Measurements from ENCODE around the gene GTF3C5. TPM values are rescaled to one million over a fixed set of nuclear protein-coding genes. Genes with fewer than 3 reads are reported as not detected.
"Not testable (repeated sequence)": the region's sequence is repeated elsewhere in the genome, so short reads cannot be mapped to it uniquely, and the experiment has no call there.

GTF3C5 gene
- total RNA-seq, 1 donor from 2014 or later = 65.1 TPM

GRCh38 chr9:133076691-133077090, 45.9 kb downstream of the GTF3C5 start:
- Mint-ChIP-seq H3K9me3 (ENCODE audit: unreplicated experiment) (no peaks in the 10 kb centered on the region), H3K4me3 (ENCODE audit: unreplicated experiment) (no peak overlapping the region), H3K27ac (ENCODE audit: unreplicated experiment) (peak overlapping the region; percentile 85), H3K4me1 (ENCODE audit: unreplicated experiment) (peaks cover 40% of the 10 kb centered on the region), H3K36me3 (ENCODE audit: unreplicated experiment) (peaks cover 2% of the 10 kb centered on the region), H3K27me3 (ENCODE audit: unreplicated experiment) (peaks cover 6% of the 10 kb centered on the region)
- no peak for DNase-seq (ENCODE audit: extremely low spot score, unreplicated experiment)
- no peak for TF ChIP-seq CTCF (IDR thresholded peaks at IDR 0.05)

- Mint-ChIP-seq H3K27ac (ENCODE audit: unreplicated experiment) (no peak overlapping the region), H3K36me3 (ENCODE audit: unreplicated experiment) (no peaks in the 10 kb centered on the region), H3K4me3 (ENCODE audit: unreplicated experiment) (no peak overlapping the region)
Measured at GRCh38 chr9:133078486-133078885, 47.7 kb downstream of the GTF3C5 start.

GRCh38 chr9:133080161-133080560, 49.4 kb downstream of the GTF3C5 start:
- no peak overlapping the region for H3K4me3 Mint-ChIP-seq (ENCODE audit: unreplicated experiment)
- no peak for TF ChIP-seq CTCF (IDR thresholded peaks at IDR 0.05)
- H3K9me3 Mint-ChIP-seq (ENCODE audit: unreplicated experiment) = no peaks in the 10 kb centered on the region
- DNase-seq (ENCODE audit: extremely low spot score, unreplicated experiment) = no peak
- peaks cover 6% of the 10 kb centered on the region for H3K27me3 Mint-ChIP-seq (ENCODE audit: unreplicated experiment)
- H3K27ac Mint-ChIP-seq (ENCODE audit: unreplicated experiment) = no peak overlapping the region
- H3K36me3 Mint-ChIP-seq (ENCODE audit: unreplicated experiment) = no peaks in the 10 kb centered on the region
- H3K4me1 Mint-ChIP-seq (ENCODE audit: unreplicated experiment) = peaks cover 23% of the 10 kb centered on the region

More at GRCh38 chr9:133078486-133078885, 47.7 kb downstream of the GTF3C5 start:
- peaks cover 40% of the 10 kb centered on the region for H3K4me1 Mint-ChIP-seq (ENCODE audit: unreplicated experiment)
- TF ChIP-seq CTCF (IDR thresholded peaks at IDR 0.05) = no peak
- H3K27me3 Mint-ChIP-seq (ENCODE audit: unreplicated experiment) = peaks cover 6% of the 10 kb centered on the region
- no peaks in the 10 kb centered on the region for H3K9me3 Mint-ChIP-seq (ENCODE audit: unreplicated experiment)
- DNase-seq (ENCODE audit: extremely low spot score, unreplicated experiment) = no peak

- peaks cover 14% of the 10 kb centered on the region for H3K4me1 Mint-ChIP-seq (ENCODE audit: unreplicated experiment)
- not testable (repeated sequence) for H3K27me3 Mint-ChIP-seq (ENCODE audit: unreplicated experiment); H3K9me3 Mint-ChIP-seq (ENCODE audit: unreplicated experiment); H3K27ac Mint-ChIP-seq (ENCODE audit: unreplicated experiment); DNase-seq (ENCODE audit: extremely low spot score, unreplicated experiment); H3K4me3 Mint-ChIP-seq (ENCODE audit: unreplicated experiment); H3K36me3 Mint-ChIP-seq (ENCODE audit: unreplicated experiment)
Measured at GRCh38 chr9:133080786-133081779, 50.3 kb downstream of the GTF3C5 start.

GRCh38 chr9:133081957-133082644, 51.3 kb downstream of the GTF3C5 start:
- not testable (repeated sequence) for H3K36me3 Mint-ChIP-seq (ENCODE audit: unreplicated experiment); H3K4me1 Mint-ChIP-seq (ENCODE audit: unreplicated experiment); H3K27ac Mint-ChIP-seq (ENCODE audit: unreplicated experiment); H3K9me3 Mint-ChIP-seq (ENCODE audit: unreplicated experiment); DNase-seq (ENCODE audit: extremely low spot score, unreplicated experiment); H3K27me3 Mint-ChIP-seq (ENCODE audit: unreplicated experiment); H3K4me3 Mint-ChIP-seq (ENCODE audit: unreplicated experiment)

GRCh38 chr9:133083688-133084087, 52.9 kb downstream of the GTF3C5 start:
- H3K27ac Mint-ChIP-seq (ENCODE audit: unreplicated experiment); H3K4me3 Mint-ChIP-seq (ENCODE audit: unreplicated experiment); H3K4me1 Mint-ChIP-seq (ENCODE audit: unreplicated experiment); H3K27me3 Mint-ChIP-seq (ENCODE audit: unreplicated experiment); DNase-seq (ENCODE audit: extremely low spot score, unreplicated experiment); H3K9me3 Mint-ChIP-seq (ENCODE audit: unreplicated experiment); H3K36me3 Mint-ChIP-seq (ENCODE audit: unreplicated experiment): not testable (repeated sequence)

GRCh38 chr9:133086212-133086860, 55.5 kb downstream of the GTF3C5 start:
- H3K27ac Mint-ChIP-seq (ENCODE audit: unreplicated experiment); DNase-seq (ENCODE audit: extremely low spot score, unreplicated experiment); H3K9me3 Mint-ChIP-seq (ENCODE audit: unreplicated experiment); H3K4me3 Mint-ChIP-seq (ENCODE audit: unreplicated experiment); H3K4me1 Mint-ChIP-seq (ENCODE audit: unreplicated experiment); H3K27me3 Mint-ChIP-seq (ENCODE audit: unreplicated experiment); H3K36me3 Mint-ChIP-seq (ENCODE audit: unreplicated experiment): not testable (repeated sequence)

All from osteocyte (in vitro differentiated cells).